ENCODE measurements around the gene BTN1A1.

BTN1A1 gene

GRCh38 chr6:26553635-26554446 lies 53.7 kb downstream of the BTN1A1 start:
- TF ChIP-seq CREB5 (CRISPR knock-in tag; IDR thresholded peaks at IDR 0.05; ENCODE audit: low read depth) (no peak), ESRRG (CRISPR knock-in tag; IDR thresholded peaks at IDR 0.05) (no peak), BACH2 (CRISPR knock-in tag; IDR thresholded peaks at IDR 0.05; ENCODE audit: borderline replicate concordance) (no peak)
- peak; percentile 71 for ATAC-seq

- no peak for TF ChIP-seq RARB (CRISPR knock-in tag; IDR thresholded peaks at IDR 0.05)
- no peak for TF ChIP-seq ZNF70 (CRISPR knock-in tag; IDR thresholded peaks at IDR 0.05)
- TF ChIP-seq ESRRG (CRISPR knock-in tag; IDR thresholded peaks at IDR 0.05): no peak
- no peak for TF ChIP-seq CREB5 (CRISPR knock-in tag; IDR thresholded peaks at IDR 0.05; ENCODE audit: low read depth)
- no peak for TF ChIP-seq GLIS3 (CRISPR knock-in tag; IDR thresholded peaks at IDR 0.05)
- no peak for TF ChIP-seq TSHZ2 (CRISPR knock-in tag; IDR thresholded peaks at IDR 0.05)
- ATAC-seq: no peak
These were observed 54.3 kb downstream of the BTN1A1 start for GRCh38 chr6:26554447-26554696.

DNA sequence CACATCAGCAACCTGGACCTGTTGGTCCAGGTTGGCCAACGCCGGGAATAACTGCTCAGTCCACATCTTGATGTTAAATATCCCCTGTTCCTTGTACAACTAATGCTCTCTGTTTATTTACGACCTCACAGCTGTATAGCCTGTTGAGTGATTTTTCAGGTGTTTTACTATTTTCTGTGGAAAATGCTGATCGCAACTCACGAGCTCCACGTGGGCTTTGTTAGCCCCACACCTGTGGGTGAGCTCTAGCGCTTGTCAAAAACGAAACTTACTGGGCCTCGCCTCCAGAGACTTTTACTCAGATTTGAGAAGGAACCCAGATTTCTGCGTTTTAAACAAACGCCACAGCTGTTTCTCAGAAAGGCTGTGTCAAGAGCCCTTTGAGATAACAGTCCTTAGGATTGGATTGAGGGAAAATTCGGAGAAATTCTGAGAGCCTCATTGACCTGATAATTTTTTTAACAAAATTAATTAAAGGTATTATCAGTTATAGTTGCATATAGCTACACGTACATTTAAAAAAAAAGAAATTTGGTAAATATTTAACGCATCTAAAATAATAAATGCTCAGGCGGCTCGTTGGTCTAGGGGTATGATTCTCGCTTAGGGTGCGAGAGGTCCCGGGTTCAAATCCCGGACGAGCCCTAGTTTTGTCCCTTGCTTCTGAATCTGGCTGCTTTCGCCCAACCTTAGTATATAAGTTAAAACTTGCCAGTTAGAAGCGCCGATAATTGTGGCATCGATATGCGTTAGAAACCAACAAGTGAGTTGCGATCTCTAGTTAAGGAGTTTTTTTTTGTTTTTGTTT lies 54.8 kb downstream of the BTN1A1 start:
- peak; percentile 42 for ATAC-seq

More for the DNA sequence above, 54.8 kb downstream of the BTN1A1 start:
- TF ChIP-seq ESRRG (CRISPR knock-in tag; IDR thresholded peaks at IDR 0.05) (no peak), ISL1 (CRISPR knock-in tag; IDR thresholded peaks at IDR 0.05) (no peak), CSDC2 (CRISPR knock-in tag; IDR thresholded peaks at IDR 0.05) (no peak), ZNF70 (CRISPR knock-in tag; IDR thresholded peaks at IDR 0.05) (no peak), ZFP3 (CRISPR knock-in tag; IDR thresholded peaks at IDR 0.05) (no peak), POU6F1 (CRISPR knock-in tag; IDR thresholded peaks at IDR 0.05; ENCODE audit: borderline replicate concordance, low read depth) (no peak), ZNF565 (CRISPR knock-in tag; conservative IDR thresholded peaks at IDR 0.05; ENCODE audit: low read depth) (no peak), TOX (CRISPR knock-in tag; IDR thresholded peaks at IDR 0.05; ENCODE audit: borderline replicate concordance) (no peak), CREB5 (CRISPR knock-in tag; IDR thresholded peaks at IDR 0.05; ENCODE audit: low read depth) (no peak), ZC3H10 (CRISPR knock-in tag; IDR thresholded peaks at IDR 0.05) (no peak)
- TF ChIP-seq, protein P1, sequence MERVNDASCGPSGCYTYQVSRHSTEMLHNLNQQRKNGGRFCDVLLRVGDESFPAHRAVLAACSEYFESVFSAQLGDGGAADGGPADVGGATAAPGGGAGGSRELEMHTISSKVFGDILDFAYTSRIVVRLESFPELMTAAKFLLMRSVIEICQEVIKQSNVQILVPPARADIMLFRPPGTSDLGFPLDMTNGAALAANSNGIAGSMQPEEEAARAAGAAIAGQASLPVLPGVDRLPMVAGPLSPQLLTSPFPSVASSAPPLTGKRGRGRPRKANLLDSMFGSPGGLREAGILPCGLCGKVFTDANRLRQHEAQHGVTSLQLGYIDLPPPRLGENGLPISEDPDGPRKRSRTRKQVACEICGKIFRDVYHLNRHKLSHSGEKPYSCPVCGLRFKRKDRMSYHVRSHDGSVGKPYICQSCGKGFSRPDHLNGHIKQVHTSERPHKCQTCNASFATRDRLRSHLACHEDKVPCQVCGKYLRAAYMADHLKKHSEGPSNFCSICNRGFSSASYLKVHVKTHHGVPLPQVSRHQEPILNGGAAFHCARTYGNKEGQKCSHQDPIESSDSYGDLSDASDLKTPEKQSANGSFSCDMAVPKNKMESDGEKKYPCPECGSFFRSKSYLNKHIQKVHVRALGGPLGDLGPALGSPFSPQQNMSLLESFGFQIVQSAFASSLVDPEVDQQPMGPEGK (CRISPR knock-in tag; IDR thresholded peaks at IDR 0.05; ENCODE audit: borderline replicate concordance): no peak
